HUES64 (cell line): ENCODE data around the gene SCGB3A1.

ENCODE experiments used
- H3K27ac ChIP-seq: 2 replicates; pipeline ENCODE4 v1.7.0; 2013; ENCODE audit warnings: low read depth, low read length, inconsistent platforms
- H3K27me3 ChIP-seq: 2 replicates; pipeline ENCODE4 v1.6.1; 2013; ENCODE audit warnings: mild to moderate bottlenecking, low read length; ENCODE audit not compliant: insufficient read depth
- H3K36me3 ChIP-seq: 2 replicates; pipeline ENCODE4 v1.6.1; 2013; ENCODE audit warnings: mild to moderate bottlenecking, low read length; ENCODE audit not compliant: insufficient read depth
- H3K4me1 ChIP-seq: 2 replicates; pipeline ENCODE4 v1.6.1; 2013; ENCODE audit warnings: mild to moderate bottlenecking, low read length, moderate library complexity; ENCODE audit not compliant: insufficient read depth
- H3K4me3 ChIP-seq: 2 replicates; pipeline ENCODE4 v1.5.1; 2013; ENCODE audit warnings: mild to moderate bottlenecking, low read length, moderate library complexity
- H3K9ac ChIP-seq: 2 replicates; pipeline ENCODE4 v1.6.1; 2013; ENCODE audit warnings: mild to moderate bottlenecking, low read depth, low read length
- H3K9me3 ChIP-seq: 2 replicates; pipeline ENCODE4 v1.6.1; 2013; ENCODE audit warnings: low read depth, low read length; ENCODE audit not compliant: insufficient read depth
- WGBS: fragments of 150-250, 120-280 bp; methylation state at CpG from one replicate; pipeline ENCODE4 v1.1.7; 2013; ENCODE audit warnings: missing lambda C conversion rate; 5-methylcytosine and 5-hydroxymethylcytosine counted together

The SCGB3A1 gene

DNA sequence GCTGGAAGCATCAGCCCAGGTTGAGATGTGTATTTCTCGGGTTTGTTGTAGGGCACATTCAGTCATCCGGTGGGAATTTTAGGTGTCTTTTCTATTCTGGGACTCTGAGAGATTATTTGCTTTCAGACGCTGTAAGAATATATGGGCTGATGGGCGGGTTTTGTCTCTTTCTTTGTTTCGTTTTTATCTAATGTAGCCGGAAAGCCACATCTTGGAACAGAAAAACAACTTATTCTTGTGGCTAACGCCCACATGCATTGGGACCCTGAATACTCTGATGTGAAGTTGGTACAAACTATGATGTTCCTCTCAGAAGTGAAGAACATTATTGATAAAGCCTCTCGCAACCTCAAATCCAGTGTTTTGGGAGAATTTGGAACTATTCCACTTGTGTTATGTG is 22.4 kb downstream of the SCGB3A1 start:
- Histone ChIP-seq H3K4me1 (no peaks in the 10 kb centered on the region), H3K4me3 (no peak overlapping the region), H3K36me3 (peaks cover 94% of the 10 kb centered on the region), H3K27me3 (no peaks in the 10 kb centered on the region), H3K9ac (no peak overlapping the region), H3K27ac (no peak overlapping the region), H3K9me3 (no peaks in the 10 kb centered on the region)
- WGBS, result 85% methylated on average over 8 of the region's 8 CpGs

DNA sequence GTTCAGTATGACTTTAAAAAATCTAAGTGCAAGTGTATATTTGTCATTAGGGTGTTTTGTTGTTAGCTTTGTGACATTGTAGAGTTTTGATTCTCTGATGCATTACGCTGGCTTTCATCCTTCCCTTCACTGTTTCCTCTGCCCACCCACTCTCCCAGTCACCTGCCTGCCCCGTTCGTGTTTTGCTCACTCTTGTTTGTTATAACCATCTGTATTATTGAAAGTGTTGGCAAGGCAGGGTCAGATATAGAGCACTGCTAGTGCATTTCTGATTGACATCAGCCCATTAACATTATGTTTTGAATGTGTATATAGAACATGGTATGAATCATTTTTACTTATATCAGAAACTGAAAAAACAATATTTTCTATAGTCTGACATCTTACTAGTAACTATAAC is 27.3 kb downstream of the SCGB3A1 start:
- no peaks in the 10 kb centered on the region for H3K4me1 ChIP-seq
- H3K4me3 ChIP-seq, result no peak overlapping the region
- H3K9ac ChIP-seq, result no peak overlapping the region
- no peaks in the 10 kb centered on the region for H3K27me3 ChIP-seq
- H3K27ac ChIP-seq, result no peak overlapping the region
- 100% methylated on average over 3 of the region's 3 CpGs for WGBS
- H3K9me3 ChIP-seq, result no peaks in the 10 kb centered on the region
- peaks cover 72% of the 10 kb centered on the region for H3K36me3 ChIP-seq

DNA sequence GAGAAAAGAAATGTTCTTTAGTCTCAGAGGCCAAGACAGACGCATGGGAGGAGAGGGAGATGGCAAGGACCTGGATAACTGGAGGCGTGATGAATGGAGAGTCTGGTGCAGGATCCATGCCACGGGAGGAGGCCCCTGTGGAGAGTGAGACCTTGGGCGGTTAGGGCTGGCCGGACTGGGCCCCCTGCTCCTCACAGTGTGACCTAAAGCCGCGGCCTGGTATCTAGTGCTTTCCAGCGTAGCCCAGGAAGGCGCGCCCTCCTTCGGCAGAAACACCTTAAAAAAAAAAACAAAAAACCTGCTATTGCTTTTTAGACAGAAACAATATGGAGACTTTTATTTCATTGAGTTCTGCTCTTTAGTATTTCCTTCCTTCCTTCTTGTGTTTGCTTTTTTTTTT is 33.1 kb downstream of the SCGB3A1 start:
- H3K36me3 ChIP-seq, result peaks cover 62% of the 10 kb centered on the region
- no peak overlapping the region for H3K9ac ChIP-seq
- WGBS, result 93% methylated on average over 11 of the region's 11 CpGs

DNA sequence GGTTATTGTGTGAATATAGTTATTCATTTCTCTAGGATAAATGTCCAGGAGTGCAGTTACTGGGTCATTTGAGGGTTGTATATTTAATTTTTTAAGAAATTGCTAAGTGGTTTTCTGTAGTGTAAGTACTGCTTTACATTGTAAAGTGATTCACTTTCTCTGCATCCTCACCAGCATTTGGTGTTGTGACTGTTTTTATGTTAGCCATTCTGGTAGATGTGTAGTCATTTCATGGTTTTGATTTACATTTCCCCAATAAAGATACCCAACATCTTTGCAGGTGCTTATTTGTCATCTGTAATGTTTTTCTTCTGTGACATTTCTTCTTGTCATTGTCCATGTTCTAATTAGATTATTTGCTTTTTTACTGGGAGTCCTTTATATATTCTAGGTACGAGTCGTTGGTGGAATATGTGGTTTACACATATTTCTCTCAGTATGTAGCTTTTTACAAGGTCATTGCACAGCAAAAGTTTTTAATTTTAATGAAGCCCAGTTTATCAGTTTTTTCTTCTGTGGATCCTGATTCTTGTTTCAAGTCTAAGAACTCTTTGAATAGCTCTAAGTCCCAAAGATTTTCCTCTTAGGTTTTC is 34.0 kb downstream of the SCGB3A1 start:
- no peaks in the 10 kb centered on the region for H3K9me3 ChIP-seq
- no peaks in the 10 kb centered on the region for H3K4me1 ChIP-seq
- H3K9ac ChIP-seq, result no peak overlapping the region
- H3K27ac ChIP-seq, result no peak overlapping the region
- 93% methylated on average over 2 of the region's 2 CpGs for WGBS
- no peak overlapping the region for H3K4me3 ChIP-seq
- no peaks in the 10 kb centered on the region for H3K27me3 ChIP-seq
- H3K36me3 ChIP-seq, result peaks cover 66% of the 10 kb centered on the region

More for the DNA sequence above, 33.1 kb downstream of the SCGB3A1 start:
- no peak overlapping the region for H3K4me3 ChIP-seq
- no peaks in the 10 kb centered on the region for H3K4me1 ChIP-seq
- H3K27me3 ChIP-seq, result no peaks in the 10 kb centered on the region
- no peaks in the 10 kb centered on the region for H3K9me3 ChIP-seq
- H3K27ac ChIP-seq, result no peak overlapping the region

DNA sequence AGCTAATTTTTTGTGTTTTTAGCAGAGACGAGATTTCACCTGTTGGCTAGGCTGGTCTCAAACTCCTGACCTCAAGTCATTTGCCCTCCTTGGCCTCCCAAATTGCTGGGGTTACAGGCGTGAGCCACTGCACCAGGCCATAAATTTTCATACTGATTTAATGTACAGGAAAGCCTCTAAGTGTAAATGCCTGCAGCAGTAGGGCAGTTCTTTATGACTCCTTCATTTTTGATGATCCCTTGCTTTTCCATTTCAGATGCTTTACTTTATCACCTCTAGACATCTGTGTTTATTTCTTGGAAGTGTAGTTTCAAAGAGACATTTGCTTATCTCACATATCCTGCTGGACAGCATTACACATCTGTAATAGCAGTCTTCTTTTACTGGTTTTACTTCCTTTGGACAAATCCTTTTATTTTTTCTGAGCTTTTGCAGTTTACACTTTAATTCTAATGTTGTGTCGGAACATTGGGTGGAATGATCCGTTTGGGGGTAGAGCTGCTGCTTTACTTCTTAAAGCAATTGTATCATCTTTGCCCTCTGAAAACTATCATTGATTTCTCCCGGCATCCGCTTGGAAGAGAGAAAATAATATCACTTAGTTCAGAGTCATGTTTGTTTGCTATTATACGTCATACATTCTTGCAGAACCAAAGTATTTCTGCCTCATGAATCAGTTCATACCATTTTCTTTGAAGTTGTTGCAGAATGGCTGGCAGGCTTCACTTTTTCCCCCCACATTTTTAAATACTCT is 36.0 kb downstream of the SCGB3A1 start:
- H3K9me3 ChIP-seq, result no peaks in the 10 kb centered on the region
- H3K27me3 ChIP-seq, result no peaks in the 10 kb centered on the region
- 97% methylated on average over 7 of the region's 7 CpGs for WGBS
- H3K9ac ChIP-seq, result no peak overlapping the region
- H3K36me3 ChIP-seq, result peaks cover 70% of the 10 kb centered on the region
- no peak overlapping the region for H3K4me3 ChIP-seq
- H3K27ac ChIP-seq, result no peak overlapping the region
- no peaks in the 10 kb centered on the region for H3K4me1 ChIP-seq

DNA sequence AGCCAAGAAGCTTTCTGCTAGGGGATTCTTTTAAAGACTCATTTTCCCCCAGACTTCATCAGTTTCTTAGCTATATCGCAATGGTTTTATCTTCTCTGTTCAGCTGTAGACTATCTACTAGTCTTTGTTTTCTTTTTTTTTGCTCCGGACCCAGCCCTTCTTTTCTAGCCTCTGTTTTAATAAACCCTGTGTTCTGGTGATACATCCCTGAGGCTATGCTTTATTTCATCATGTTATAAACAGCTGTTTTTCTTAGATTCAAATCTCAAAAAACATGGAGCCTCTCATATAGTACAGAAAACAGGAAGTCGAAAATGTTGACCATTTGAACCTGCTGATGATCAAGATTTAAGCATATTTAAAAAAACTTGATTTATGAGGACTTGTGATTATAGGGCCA is 37.8 kb downstream of the SCGB3A1 start:
- Histone ChIP-seq H3K27me3 (no peaks in the 10 kb centered on the region), H3K27ac (no peak overlapping the region), H3K36me3 (peaks cover 83% of the 10 kb centered on the region), H3K4me1 (no peaks in the 10 kb centered on the region), H3K9ac (no peak overlapping the region), H3K4me3 (no peak overlapping the region), H3K9me3 (no peaks in the 10 kb centered on the region)
- WGBS, result 97% methylated on average over 3 of the region's 3 CpGs

DNA sequence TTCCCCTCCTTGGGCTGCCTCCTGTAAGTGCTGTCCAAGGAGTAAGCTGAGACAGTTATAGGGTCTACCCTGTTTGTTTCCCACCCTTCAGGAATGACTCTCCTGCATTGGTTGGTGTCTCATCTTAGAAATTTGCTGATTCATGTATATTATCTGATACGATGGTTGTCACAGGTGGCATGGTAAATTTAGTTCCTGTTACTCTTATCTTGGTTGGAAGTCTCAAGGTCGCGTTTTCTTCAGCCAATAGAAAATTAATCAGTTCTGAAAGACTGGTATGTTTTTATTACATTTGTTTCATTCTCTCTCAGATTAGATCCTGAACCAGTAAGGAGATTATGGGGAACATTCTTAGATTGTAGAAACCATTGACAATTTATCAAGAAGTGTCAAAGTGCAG is 42.7 kb downstream of the SCGB3A1 start:
- H3K9me3 ChIP-seq, result no peaks in the 10 kb centered on the region
- H3K4me1 ChIP-seq, result no peaks in the 10 kb centered on the region
- peaks cover 71% of the 10 kb centered on the region for H3K36me3 ChIP-seq
- no peak overlapping the region for H3K9ac ChIP-seq
- no peak overlapping the region for H3K4me3 ChIP-seq
- H3K27me3 ChIP-seq, result no peaks in the 10 kb centered on the region
- WGBS, result 89% methylated on average over 3 of the region's 3 CpGs
- H3K27ac ChIP-seq, result no peak overlapping the region

DNA sequence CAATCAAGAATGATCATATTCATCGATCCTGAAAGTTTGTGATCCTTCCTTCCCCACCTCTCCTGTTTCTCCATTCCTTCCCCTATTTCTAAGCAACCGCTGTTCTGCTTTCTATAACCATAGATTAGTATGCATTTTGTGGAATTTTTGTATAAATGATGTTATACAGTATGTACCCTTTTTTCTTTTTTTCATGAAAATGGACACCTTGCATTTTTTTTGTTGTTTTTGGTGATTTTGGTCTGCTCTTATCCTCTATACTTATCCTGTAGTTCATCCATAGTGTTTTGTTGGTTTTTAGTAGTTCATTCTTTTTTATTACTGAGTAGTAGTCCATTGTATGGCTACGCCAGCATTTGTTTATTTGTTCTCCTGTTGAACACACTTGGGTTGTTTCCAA is 46.1 kb downstream of the SCGB3A1 start:
- WGBS, result 95% methylated on average over 2 of the region's 3 CpGs
- Histone ChIP-seq H3K27ac (no peak overlapping the region), H3K36me3 (peaks cover 65% of the 10 kb centered on the region), H3K4me3 (no peak overlapping the region), H3K4me1 (no peaks in the 10 kb centered on the region), H3K9me3 (no peaks in the 10 kb centered on the region), H3K27me3 (no peaks in the 10 kb centered on the region), H3K9ac (no peak overlapping the region)

DNA sequence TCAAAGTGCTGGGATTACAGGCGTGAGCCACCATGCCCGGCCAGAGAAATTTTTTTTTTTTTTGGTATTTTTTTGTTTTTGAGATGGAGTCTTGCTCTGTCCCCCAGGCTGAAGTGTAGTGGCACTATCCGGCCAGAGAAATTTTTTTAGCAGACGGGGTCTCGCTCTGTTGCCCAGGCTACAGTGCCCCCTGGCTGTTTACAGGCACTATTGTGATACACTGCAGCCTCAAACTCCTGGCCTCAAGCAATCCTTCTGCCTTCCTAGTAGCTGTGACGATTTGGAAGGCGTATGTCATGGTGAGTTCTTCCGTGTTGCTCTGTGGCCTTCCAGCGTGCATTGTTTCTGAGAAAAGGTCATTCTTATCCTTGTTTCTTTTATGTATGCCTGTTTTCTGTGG is 49.6 kb downstream of the SCGB3A1 start:
- Histone ChIP-seq H3K27me3 (no peaks in the 10 kb centered on the region), H3K4me1 (no peaks in the 10 kb centered on the region), H3K9me3 (no peaks in the 10 kb centered on the region), H3K4me3 (no peak overlapping the region), H3K36me3 (peaks cover 56% of the 10 kb centered on the region), H3K27ac (no peak overlapping the region), H3K9ac (no peak overlapping the region)
- 96% methylated on average over 9 of the region's 9 CpGs for WGBS
